Esophagus muscularis mucosa (tissue), 4 donors: ENCODE results near the gene RFFL.

ENCODE experiments used
- CTCF ChIP-seq, 3 experiments: fragments of 200-600 bp in 2 of 3; fragments of 450-650 bp in 1 of 3; sonication (generic) in 2 of 3; IDR thresholded peaks; one replicate each; pipeline ENCODE4 v1.5.1; 2017 to 2019; ENCODE audit warnings: antibody characterized with exemption in 3 of 3, mild to moderate bottlenecking in 2 of 3, moderate library complexity in 1 of 3
- EP300 ChIP-seq: sonication (generic); formaldehyde crosslinking; IDR thresholded peaks from one replicate; pipeline ENCODE4 v1.6.1; 2017; ENCODE audit warnings: antibody characterized with exemption
- POLR2A ChIP-seq: fragments of 450-650 bp; IDR thresholded peaks from one replicate; pipeline ENCODE4 v1.6.1; 2017; ENCODE audit warnings: antibody characterized with exemption, moderate library complexity, mild to moderate bottlenecking, low read depth
- POLR2AphosphoS5 ChIP-seq, 2 donors: sonication (generic); formaldehyde crosslinking; IDR thresholded peaks; one replicate each; pipeline ENCODE4 v1.6.1; 2017; ENCODE audit warnings: antibody characterized with exemption in 2 of 2

- TF ChIP-seq CTCF (IDR thresholded peaks at IDR 0.05): no peak
- TF ChIP-seq POLR2AphosphoS5 (IDR thresholded peaks at IDR 0.05): no peak
- TF ChIP-seq POLR2A: no peak
- TF ChIP-seq EP300: no peak
Observed at GRCh38 chr17:35017021-35017420, 46.5 kb downstream of the RFFL start.
